ENCODE results near the gene SPDYC. TPM values are rescaled to one million over a fixed set of nuclear protein-coding genes. Genes with fewer than 3 reads are reported as not detected.
A peak's percentile ranks its signal among the peaks of the same experiment; 100 is the strongest.

SPDYC gene
- total RNA-seq, 1 donor from 2014 or later = not detected

DNA sequence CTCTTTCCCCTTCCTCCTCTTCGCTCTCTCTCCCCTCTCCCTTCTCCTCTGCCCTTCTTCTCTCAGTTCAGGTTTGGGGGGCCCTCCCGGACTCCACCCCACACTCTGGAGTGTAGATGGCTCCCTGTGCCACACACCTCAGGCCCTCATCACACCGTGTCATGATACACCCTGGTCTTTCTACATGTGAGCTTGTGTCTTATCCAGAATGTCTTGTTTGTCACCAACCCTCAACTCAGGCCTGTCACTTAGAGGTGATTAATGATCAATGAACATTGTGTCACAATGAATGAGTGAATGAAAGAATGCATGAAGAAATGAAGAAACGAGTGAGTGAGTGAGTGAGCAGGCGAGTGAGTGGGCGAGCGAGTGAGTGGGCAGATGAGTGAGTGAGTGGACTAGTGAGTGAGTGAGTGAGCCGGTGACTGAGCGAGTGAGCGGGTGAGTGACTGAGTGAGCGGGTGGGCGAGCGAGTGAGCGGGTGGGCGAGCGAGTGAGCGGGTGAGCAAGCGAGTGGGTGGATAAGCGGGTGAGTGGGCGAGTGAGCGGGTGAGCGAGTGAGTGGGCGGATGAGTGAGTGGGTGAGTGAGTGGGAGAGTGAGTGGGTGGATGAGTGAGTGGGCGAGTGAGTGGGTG is 45.5 kb downstream of the SPDYC start:
- H3K27me3 Mint-ChIP-seq (ENCODE audit: unreplicated experiment) = peaks cover 6% of the 10 kb centered on the region
- no peaks in the 10 kb centered on the region for H3K9me3 Mint-ChIP-seq (ENCODE audit: unreplicated experiment)
- no peak for TF ChIP-seq CTCF (IDR thresholded peaks at IDR 0.05; ENCODE audit: unreplicated experiment)
- H3K36me3 Mint-ChIP-seq (ENCODE audit: low read depth, unreplicated experiment) = peaks cover 10% of the 10 kb centered on the region
- H3K4me1 Mint-ChIP-seq (ENCODE audit: unreplicated experiment) = peaks cover 12% of the 10 kb centered on the region
- peak overlapping the region; percentile 4 for H3K4me3 Mint-ChIP-seq (ENCODE audit: unreplicated experiment)
- no peak for DNase-seq (ENCODE audit: low spot score)
- H3K27ac Mint-ChIP-seq (ENCODE audit: unreplicated experiment) = peak overlapping the region; percentile 2

DNA sequence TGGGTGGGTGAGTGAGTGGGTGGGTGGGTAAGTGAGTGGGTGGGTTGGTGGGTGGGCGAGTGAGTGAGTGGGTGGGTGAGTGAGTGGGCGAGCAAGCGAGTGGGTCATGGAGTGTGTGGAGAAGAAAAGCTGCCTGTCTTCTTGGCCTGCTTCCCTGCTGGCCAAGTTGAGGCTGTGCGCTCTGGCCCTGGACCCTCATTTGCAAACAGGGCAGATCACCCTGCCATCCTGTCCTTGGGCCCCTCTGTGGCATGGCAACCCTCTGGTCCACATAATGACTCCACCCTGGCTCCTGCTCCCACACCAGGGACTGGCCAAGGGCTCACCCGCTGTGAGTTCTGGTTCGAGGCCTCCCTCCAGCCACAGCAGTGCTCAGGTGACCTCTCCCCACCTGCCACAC is 46.8 kb downstream of the SPDYC start:
- TF ChIP-seq CTCF (IDR thresholded peaks at IDR 0.05; ENCODE audit: unreplicated experiment) = no peak
- Mint-ChIP-seq H3K9me3 (ENCODE audit: unreplicated experiment) (no peaks in the 10 kb centered on the region), H3K4me1 (ENCODE audit: unreplicated experiment) (peaks cover 13% of the 10 kb centered on the region), H3K36me3 (ENCODE audit: low read depth, unreplicated experiment) (peaks cover 8% of the 10 kb centered on the region), H3K27me3 (ENCODE audit: unreplicated experiment) (peaks cover 4% of the 10 kb centered on the region), H3K27ac (ENCODE audit: unreplicated experiment) (no peak overlapping the region), H3K4me3 (ENCODE audit: unreplicated experiment) (no peak overlapping the region)
- DNase-seq (ENCODE audit: low spot score) = no peak

DNA sequence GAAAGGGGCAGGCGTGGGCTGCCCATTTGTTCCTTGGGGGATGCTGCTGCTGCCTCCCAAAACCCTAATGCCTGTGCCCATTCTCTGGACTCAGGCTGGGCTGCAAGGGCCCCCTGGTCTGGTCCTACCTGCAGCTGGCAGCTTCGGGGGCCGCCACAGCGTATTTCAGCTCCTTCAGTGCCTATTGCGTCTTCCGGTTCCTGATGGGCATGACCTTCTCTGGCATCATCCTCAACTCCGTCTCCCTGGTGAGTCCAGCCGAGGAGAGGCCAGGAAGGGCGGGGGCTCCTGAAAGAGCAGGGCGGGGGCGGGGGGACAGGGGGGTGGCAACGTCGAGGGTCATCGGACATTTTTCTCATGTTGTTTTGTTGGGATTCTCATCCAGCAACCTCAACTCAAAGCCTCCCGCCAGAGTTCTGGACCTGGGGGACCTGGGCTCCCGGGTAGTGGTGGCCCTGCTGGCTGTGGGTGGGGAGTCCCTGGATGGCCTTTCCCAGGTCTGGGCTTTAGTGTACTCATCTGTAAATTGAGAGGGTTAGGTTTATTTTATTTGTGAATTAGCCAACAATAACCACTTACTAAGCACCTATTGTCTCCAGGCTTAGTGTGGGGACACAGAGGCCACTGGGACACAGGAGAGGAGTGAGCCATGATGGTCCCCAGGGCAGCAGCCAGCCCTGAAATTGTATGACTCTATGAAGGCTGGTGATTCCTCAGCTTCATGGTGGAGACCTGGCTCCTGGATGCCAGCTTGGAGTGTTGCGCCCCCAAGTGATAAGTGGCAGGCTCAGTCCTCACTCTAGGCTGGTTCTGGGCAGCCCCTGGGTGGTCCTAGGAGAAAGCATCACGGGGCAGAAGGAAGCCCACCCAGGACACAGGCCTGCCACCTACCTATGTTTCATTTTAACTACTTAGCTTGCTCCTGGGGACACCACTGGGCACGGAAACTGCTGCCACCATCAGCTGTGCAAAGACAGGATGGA is 47.7 kb downstream of the SPDYC start:
- DNase-seq (ENCODE audit: low spot score) = no peak
- H3K4me1 Mint-ChIP-seq (ENCODE audit: unreplicated experiment) = peaks cover 18% of the 10 kb centered on the region
- H3K4me3 Mint-ChIP-seq (ENCODE audit: unreplicated experiment) = no peak overlapping the region
- H3K27me3 Mint-ChIP-seq (ENCODE audit: unreplicated experiment) = peaks cover 4% of the 10 kb centered on the region
- no peak overlapping the region for H3K27ac Mint-ChIP-seq (ENCODE audit: unreplicated experiment)
- H3K9me3 Mint-ChIP-seq (ENCODE audit: unreplicated experiment) = no peaks in the 10 kb centered on the region
- H3K36me3 Mint-ChIP-seq (ENCODE audit: low read depth, unreplicated experiment) = peaks cover 8% of the 10 kb centered on the region
- TF ChIP-seq CTCF (IDR thresholded peaks at IDR 0.05; ENCODE audit: unreplicated experiment) = no peak

DNA sequence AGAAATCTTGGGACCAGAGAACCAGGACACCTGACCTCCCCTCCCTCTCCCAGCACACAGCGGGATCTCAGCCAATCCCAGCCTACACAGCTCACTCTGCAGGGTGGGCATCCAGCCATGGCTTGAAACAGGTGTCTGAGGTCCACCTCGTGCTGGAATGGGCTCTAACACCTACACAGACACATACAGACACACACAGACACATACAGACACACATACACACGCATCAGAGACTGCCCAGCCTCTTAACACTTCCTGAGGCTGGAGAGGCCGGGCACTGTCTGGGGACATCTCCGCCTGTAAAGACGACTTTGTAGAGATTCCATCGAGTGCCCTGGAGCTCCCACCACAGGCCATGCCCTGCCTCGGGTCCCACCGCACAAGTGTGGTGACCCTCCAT is 48.4 kb downstream of the SPDYC start:
- Mint-ChIP-seq H3K27ac (ENCODE audit: unreplicated experiment) (no peak overlapping the region), H3K4me1 (ENCODE audit: unreplicated experiment) (peaks cover 16% of the 10 kb centered on the region), H3K27me3 (ENCODE audit: unreplicated experiment) (peaks cover 4% of the 10 kb centered on the region), H3K36me3 (ENCODE audit: low read depth, unreplicated experiment) (peaks cover 8% of the 10 kb centered on the region), H3K4me3 (ENCODE audit: unreplicated experiment) (no peak overlapping the region), H3K9me3 (ENCODE audit: unreplicated experiment) (no peaks in the 10 kb centered on the region)
- DNase-seq (ENCODE audit: low spot score) = no peak
- TF ChIP-seq CTCF (IDR thresholded peaks at IDR 0.05; ENCODE audit: unreplicated experiment) = no peak

DNA sequence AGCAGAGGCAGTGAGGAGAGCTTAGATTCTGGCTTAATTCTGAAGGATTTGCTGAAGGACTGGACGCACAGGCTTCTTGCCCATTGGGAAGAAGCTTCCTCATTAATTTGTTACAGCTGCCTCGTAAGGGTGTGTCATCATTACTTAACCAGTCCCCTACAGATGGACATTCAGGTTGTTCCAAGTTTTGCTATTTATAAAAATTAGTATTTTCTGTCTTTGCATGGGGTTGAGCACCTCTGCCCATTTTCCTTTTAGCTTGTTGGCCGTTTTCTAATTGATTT is 49.8 kb downstream of the SPDYC start:
- Mint-ChIP-seq H3K36me3 (ENCODE audit: low read depth, unreplicated experiment) (peaks cover 5% of the 10 kb centered on the region), H3K27ac (ENCODE audit: unreplicated experiment) (no peak overlapping the region), H3K4me3 (ENCODE audit: unreplicated experiment) (no peak overlapping the region), H3K9me3 (ENCODE audit: unreplicated experiment) (no peaks in the 10 kb centered on the region), H3K4me1 (ENCODE audit: unreplicated experiment) (peaks cover 21% of the 10 kb centered on the region), H3K27me3 (ENCODE audit: unreplicated experiment) (peaks cover 1% of the 10 kb centered on the region)
- no peak for DNase-seq (ENCODE audit: low spot score)
- no peak for TF ChIP-seq CTCF (IDR thresholded peaks at IDR 0.05; ENCODE audit: unreplicated experiment)
